ENCODE data around the gene C9orf40.

The C9orf40 gene, protein sequence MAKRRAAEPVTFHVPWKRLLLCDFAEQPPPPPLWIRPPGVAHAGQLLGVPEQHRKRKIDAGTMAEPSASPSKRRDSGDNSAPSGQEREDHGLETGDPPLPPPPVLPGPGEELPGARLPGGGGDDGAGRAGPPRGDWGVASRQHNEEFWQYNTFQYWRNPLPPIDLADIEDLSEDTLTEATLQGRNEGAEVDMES

DNA sequence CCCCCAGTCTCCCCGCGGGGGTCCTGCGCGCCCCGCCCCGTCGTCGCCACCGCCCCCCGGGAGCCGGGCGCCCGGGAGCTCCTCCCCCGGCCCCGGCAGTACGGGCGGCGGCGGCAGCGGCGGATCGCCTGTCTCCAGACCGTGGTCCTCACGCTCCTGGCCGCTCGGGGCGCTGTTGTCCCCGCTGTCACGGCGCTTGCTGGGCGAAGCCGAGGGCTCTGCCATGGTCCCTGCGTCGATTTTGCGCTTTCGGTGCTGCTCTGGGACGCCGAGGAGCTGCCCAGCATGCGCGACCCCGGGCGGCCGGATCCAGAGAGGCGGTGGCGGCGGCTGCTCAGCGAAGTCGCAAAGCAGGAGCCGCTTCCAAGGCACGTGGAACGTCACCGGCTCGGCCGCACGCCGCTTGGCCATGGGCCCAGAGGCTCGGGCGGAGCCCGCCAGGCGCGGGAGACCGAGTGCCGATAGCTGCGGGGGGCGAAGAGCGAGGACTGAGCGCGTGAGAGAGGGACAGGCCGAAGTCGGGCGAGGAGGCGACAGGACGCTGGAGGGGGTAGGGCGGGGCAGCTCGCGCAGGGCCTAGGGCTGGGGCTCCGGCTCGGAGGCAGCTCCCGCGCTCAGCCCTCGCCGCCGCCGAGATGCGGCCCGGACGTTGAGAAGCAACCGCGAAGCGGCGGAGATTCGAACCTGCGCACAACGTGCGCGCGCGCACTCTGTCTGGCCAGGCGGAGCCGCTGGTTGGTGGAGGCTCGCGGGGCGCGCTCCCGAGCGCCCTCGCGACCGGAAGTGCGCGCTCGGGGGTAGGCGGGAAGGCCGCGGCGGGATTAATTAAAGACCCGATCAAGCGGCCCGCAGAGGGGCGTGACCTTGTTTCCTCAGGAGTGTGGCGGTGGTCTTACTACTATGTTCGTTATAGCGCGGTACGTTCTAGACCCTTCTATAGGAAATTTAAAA lies at the start of gene C9orf40:
TSS of gene C9orf40 (minus strand) at position 712 of the 951 bp plus-strand sequence. CDS start at position 411, 301 bp downstream.
- peak; percentile 88 to 92 for DNase-seq

DNA sequence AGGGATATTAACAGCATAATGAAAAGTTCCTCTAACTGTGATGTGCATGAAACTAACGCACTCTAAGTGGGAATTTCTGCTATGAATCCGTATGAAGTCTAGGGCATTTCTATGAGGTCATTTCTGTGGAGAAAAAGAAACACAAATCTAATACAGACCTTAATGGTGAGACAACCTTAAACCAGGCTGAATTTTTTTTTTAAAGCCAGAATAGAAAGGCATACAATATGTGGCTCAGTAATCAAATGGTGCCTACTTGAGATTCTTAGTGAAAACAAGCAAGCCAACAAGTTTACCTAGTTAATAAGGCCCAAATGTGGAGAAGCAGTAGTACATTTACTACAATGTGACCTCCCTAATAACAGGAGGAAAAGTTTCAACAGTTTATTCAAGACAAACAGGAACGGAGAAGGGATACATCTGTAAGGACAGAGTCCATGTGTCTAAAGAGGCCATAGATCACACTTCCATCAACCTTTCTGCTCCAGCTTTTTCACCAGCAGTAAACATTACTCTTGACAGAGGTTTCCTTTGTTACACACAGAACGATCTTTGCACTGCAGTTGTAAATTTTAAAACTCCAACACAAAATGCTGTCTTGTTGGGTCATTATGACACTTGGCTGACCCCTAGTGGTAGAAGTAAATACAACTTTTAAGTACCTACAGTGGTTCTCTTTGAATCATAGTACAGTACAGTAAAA lies 49.2 kb upstream of the C9orf40 start:
- DNase-seq = peak; percentile 11 to 20

DNA sequence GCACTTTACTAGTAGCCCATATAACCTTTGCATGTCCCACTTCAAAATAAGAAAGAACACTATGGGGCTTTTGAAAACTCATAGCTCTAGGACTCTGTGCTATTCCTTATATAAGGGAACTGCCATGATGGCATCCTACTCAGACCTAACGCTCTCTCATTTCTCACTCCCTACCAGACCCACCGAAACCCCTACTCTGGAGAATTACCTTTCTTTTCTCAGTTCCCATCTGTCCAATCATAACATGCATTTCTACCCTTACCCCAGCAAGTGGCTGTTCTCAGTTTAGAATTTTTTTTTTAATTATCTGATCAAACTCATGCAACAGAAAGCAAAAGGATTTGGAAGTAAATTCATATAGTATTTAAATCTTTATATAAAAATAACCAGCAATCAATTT lies 48.1 kb upstream of the C9orf40 start:
- DNase-seq = no peak

DNA sequence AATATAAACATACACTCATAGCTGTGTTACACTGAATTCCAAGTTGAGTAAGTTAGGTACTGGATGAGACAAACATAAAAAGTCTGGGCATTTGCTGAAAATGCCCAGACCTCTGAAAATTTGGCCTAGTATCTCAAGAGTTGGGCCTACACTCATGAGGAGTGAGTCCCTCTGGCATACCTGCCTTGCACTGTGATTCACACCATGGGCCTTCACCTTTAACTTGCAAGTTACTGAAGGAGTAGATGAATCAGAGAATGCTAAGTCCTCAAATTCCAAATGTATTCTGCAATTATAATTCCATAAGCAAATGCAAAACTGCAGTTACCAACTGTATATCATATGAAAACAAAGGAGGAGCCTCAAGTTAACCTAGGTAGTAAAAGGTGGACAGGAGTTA lies 32.3 kb upstream of the C9orf40 start:
- DNase-seq = no peak

DNA sequence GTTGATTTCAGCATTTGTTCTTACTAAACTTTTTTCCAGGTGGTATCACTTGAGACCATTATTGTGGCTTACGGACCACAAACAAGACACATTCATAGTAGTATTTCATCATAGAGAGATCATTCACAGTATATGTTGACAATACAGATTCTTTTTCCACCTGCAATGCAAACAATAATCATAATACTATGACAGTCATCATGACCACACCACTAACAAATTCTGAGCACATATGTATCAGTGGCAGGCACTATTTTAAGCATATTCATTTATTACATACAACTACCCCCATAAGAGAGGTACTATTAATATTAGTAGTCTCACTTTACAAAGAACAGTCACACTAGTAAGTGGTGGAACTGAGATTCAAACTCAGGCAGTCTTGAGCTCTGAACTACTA lies 31.0 kb upstream of the C9orf40 start:
- DNase-seq = no peak

DNA sequence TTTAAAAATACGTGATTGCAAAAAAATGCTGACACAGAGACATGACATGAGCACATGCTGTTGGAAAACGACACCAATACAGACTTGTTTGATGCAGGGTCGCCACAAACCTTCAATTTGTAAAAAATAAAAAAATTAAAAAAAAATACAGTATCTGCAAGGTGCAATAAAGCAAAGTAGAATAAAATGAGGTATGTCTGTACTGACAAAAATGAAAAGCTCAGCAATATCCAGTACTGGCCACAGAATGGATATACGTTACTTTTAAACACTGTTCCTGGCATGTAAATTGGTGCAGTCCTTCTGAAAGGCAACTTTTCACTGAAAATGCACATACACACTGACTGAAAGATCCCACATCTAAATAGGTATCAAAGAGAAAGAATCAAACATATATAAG lies 27.1 kb upstream of the C9orf40 start:
- DNase-seq = no peak

DNA sequence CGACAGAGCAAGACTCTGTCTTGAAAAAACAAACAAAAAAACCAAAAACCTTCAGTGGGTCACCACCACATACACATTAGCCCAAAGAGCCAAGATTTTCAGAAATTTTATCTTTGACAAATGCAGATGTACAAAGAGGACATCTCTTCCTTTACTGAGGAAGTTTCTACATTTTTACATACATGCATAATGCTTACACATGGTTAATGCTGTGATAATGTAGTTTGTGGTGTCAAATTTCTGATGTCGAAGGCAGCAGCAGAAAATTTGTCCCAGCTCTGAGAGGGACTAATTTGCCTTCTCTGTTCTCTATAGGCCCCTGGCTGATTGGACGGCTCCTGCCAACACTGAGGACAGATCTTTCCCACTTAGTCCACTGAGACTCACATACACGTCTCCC lies 24.6 kb upstream of the C9orf40 start:
- DNase-seq = no peak

DNA sequence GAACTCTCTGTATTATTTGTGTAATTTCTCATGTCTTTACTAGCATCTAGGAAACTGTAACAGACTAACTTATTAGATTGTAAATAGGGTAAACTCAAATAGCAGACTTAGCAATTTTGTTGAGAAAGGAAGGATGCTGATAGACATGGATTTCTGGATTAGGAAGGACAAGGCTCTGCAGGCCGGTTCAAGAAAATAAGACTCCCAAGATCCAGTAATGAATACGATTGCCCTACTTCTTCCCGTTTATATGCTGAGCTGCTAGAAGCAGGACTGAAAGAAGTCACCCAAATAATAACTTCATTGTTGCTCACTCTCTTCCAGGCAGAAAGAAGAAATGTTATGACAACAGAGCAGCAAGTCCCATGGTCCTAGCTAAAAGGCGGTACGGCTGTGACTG lies 22.8 kb upstream of the C9orf40 start:
- no peak for DNase-seq

DNA sequence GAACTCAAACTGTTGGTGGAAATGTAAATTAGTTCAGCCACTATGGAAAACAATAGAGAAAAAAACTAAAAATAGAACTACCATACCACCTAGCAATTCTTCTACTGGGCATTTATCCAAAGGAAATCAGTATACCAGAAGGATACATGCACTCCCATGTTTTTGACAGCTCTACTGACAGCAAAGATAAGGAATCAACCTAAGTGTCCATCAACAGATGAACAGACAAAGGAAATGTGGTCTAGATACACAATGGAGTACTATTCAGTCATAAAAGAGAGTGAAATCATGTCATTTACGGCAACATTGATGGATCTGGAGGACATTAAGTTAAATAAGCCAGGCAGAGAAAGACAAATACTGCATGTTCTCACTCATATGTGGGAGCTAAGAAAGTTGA lies 21.8 kb upstream of the C9orf40 start:
- DNase-seq = no peak

DNA sequence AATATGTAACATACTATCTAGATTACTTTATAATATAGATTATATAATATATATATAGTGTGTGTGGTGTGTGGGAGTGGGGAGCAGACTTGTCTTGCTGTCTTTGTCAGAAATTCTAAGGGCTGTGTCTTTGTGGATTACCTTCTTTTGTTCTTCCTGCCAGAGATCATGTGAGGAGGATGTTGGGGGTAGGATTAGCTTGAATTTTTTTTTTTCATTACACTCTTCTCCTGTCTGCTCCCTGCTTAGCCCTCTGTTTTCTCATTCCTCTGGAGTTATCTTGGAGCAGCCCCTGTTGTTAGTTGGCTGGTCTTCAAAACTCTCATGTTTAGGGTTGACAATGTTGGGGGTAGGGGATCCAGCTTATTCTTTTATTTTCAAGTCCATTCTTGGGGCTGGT lies 21.0 kb upstream of the C9orf40 start:
- DNase-seq = no peak

DNA sequence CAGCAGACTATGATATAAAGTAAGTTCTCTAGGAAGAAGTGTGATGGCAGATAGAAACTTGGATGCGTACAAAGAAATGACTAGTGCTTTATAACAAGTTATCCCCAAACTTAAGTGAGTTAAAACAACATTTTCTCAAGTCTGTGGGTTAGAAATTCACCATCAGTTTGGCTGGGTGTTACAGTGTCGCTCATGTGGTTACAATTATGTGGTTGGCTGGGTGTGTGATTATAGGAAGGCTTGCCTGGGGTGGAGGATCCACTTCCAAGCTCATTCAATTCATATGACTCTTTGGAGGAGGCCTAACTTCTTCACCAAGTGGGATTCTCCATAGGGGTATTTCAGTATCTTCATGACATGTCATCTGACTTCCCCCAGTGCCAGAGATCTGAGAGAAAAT lies 10.3 kb upstream of the C9orf40 start:
- no peak for DNase-seq

DNA sequence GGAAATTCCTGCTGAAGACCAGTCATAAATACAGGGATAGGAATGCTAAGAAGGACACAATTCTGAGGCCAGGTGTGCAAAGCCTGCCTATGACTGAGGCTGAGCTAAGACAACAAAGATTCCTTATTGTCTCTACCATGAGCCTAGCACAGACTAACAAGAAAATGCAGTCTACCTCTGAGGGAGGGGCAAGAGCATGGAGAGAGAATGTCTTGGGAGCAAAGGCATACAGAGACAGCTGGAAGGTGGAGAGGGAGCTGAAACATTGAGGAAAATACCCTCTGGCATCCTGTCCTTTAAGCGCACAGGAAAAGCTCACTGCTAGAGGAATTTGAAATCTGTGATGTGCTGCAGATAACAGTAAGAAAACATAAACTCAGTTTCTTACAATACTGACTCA lies 8.8 kb upstream of the C9orf40 start:
- no peak for DNase-seq

DNA sequence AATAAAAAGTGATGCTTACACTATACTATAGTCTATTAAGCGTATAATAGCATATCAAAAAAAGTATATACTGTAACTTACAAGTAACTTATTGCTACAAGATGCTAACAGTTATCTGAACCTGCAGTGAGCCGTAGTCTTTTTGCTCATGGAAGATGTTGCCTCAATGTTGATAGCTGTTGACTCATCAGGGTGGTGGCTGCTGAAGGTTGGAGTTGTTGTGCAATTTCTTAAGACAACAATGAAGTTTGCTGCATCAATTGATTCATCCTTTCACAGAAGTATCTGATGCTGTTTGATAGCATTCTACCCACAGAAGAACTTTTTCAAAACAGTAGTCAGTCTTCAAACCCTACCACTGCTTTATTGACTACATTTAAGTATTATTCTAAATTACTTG lies 7.8 kb upstream of the C9orf40 start:
- DNase-seq = no peak

DNA sequence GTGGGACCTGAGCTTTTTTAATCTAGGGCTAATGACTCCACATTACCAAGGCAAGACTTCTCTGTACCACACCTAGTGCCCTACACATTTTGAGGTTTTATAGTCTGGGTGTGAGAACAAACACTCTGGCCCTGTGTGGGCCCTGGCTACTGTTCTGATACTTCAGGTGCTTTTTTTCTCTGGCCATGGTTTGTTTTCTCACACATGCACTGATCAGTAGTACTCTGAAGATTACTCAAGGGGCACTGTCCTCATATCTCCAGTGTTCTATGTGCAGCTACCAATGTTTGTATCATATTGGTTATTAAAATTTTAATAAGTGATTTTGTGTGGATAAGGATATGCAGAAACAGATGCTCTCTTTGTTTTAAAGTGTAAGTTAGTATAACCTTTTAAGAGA lies 5.9 kb upstream of the C9orf40 start:
- no peak for DNase-seq

DNA sequence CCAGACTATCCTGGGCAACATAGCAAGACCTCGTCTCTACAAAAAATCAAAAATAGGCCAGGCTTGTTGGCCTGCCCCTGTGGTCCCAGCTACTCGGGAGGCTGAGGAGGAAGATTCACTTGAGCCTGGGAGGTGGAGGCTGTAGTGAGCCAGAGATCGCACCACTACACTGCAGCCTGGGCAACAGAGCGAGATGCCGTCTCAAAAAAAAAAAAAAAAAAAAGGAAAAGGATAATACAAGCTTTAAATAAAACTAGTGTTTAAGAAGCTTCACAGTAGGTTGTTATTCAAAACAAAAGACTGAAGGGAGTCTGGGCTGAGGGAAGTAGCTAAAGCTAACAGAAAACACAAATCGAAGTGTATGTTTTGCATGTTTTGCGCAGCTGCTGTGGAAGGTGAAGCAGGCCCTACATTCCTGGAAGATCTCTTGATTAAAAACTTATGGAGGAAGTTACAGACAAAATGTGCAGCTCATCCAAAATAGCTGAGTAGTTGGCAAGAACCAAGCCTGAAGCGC lies 581 bp upstream of the C9orf40 start:
- DNase-seq = no peak

DNA sequence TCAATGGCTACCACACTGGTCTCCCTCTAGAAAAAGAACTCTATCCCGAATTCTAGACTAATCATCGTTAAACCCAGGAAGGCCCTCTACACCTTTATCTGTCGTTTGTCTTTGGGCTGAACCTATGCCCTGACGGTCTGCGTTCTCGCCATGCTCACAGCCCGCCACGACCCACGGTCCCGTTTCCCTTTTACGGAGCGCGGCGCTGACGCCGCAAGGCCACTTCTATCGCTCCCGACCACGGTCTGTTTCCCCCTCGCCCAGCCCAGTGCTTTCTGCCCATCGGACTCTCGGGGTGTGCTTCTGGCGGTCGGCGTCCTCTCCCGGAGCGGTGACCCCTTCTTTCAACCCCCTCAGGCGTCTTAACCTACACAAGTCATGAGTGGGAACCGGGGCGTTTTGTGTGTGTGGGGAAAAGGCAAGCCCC lies 974 bp downstream of the C9orf40 start:
- peak; percentile 33 to 46 for DNase-seq

DNA sequence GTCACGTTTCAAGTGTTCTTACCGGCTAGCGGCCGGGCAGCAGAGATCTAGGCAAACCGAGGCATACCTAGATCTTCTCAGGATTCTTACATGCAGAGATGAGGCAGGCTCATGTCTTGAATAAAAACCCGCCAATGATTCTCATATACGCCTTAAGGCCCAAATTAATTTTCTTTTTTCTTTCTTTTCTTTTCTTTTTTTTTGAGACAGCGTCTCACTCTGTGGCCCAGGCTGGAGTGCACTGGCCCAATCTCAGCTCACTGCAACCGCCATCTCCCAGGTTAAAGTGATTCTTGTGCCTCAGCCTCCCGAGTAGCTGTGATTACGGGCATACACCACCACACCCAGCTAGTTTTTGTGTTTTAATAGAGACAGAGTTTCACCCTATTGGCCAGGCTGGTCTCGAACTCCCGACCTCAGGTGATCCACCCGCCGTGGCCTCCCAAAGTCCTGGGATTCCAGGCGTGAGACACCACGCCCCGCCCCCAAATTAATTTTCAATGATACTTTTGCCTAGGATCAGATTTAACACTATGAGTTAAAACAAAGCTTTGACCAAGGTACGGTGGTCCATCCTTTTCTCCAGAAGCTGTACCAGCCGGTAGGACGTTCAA lies 1.5 kb downstream of the C9orf40 start:
- DNase-seq = no peak

DNA sequence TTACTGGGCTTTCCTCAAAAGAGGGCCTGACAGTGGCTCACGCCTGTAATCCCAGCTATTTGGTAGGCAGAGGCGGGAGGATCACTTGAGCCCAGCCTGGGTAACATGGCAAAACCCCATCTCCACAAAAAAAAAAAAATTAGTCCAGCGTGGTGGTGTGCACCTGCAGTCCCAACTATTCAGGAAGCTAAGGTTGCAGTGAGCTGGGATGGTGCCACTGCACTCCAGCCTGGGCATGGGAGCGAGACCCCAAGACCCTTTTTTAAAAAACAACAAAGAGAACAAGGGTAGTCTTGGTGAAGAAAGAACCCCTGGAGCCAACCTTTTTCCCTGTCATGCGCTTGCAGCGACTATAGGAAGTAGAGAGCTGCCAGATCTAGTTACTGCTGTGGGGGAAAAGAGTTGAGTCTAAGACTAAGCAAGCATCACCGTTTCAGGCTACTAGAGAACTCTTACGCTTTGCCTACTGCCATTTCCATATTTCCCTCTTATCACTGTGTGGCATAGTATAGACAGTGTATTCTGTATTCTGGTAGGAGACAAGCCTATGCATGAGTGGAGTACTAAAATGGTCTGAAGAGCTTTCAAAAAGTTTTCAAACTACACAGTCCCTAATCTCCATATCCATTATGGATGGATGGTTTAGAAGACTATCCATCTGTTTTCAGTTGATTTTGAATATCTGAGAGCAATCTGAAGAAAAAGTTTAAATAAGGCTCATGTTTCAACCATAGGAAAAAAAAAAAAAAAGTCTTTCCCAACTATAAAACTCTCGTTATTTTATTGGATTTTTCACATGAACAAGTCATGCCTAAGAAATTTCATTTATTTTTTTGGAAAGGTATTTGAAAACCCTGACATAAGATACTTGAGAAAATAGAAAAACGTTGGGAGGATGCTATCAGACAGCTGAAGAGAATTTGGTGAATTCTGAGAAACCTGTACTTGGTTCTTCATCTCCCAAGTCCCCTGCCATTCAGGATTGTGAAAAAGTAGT lies 2.6 kb downstream of the C9orf40 start:
- DNase-seq = no peak

DNA sequence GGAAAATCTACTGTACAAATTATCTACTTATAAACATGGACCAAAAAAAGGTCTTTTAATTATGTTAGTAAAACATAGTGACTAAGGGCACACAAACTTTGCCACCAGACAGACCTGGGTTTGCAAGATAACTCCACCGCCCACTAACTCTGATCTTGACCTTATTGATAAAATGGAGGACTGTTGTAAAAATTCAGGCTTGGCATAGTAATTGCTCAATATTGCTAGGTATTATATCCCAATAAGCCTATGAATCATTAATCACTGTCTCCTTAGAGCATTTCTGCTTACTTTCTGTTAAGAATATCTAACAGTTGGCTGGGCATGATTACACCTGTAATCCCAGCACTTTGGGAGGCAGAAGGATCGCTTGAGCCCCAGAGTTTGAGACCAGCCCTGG lies 3.8 kb downstream of the C9orf40 start:
- no peak for DNase-seq

DNA sequence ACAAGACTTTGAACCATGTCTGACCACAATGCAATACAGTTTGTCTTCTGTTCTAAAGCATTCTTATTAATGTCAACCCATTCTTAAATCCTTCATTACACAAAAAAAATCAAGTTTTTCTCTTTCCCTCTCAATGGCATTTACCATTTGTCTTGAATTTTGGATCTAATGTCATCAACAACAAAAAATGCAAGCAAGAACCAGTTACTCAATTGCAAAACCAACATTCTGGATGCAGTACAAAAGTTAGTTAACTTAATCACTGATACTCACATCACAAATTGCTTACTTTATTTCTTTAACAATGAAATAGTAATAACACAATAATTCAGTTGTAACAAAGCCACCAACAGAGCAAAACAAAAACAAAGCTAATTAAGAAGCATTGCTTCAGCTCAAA lies 6.0 kb downstream of the C9orf40 start:
- no peak for DNase-seq

DNA sequence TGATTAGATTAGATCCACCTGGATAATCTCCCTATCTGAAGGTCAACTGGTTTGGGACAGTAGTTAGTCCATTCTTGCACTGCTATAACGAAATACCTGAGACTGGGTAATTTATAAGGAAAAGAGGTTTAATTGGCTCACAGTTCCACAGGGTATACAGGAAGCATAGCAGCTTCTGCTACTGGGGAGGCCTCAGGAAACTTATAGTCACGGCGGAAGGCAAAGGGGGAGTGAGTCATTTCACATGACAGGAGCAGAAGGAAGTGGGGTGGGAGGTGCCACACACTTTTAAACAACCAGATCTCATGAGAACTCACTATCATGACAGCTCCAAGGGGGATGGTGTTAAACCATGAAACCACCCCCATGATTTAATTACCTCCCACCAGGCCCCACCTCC lies 9.9 kb downstream of the C9orf40 start:
- peak; percentile 36 to 38 for DNase-seq

DNA sequence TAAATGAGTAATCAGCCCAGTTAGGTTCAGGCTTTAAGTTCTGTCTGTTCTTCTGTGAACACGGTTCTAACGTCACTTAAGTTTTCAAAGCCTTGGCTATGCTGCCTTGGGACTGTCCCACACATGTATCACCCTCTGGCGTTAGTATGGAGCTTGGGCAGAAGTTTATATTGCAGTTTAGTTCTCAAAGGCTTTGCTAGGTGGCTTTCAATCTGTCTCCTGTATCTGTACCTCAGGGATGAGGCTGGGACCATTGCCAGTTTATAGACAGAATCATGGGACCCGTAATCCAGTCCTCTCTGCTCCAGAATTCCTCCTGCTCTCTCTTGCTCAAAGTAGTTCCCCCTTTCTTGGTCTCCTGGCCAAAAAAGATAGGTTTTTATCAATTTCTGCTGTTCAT lies 12.1 kb downstream of the C9orf40 start:
- no peak for DNase-seq
